ENCODE results near the gene CFAP210.

- TF ChIP-seq CTCF (IDR thresholded peaks at IDR 0.05) = no peak
- no peak for TF ChIP-seq EZH2 (IDR thresholded peaks at IDR 0.05)
Measured at GRCh38 chr2:169673921-169674320, 20.3 kb downstream of the CFAP210 start.
